ENCODE results near the gene GATAD2A. TPM values are rescaled to one million over a fixed set of nuclear protein-coding genes. Genes with fewer than 3 reads are reported as not detected.

GATAD2A gene
- total and polyA plus RNA-seq, 10 of the 15 experiments (the other 5 are each of a cell fraction or from before 2014, with no cell fraction given): 2.6 to 173 (median 32.0) TPM

DNA sequence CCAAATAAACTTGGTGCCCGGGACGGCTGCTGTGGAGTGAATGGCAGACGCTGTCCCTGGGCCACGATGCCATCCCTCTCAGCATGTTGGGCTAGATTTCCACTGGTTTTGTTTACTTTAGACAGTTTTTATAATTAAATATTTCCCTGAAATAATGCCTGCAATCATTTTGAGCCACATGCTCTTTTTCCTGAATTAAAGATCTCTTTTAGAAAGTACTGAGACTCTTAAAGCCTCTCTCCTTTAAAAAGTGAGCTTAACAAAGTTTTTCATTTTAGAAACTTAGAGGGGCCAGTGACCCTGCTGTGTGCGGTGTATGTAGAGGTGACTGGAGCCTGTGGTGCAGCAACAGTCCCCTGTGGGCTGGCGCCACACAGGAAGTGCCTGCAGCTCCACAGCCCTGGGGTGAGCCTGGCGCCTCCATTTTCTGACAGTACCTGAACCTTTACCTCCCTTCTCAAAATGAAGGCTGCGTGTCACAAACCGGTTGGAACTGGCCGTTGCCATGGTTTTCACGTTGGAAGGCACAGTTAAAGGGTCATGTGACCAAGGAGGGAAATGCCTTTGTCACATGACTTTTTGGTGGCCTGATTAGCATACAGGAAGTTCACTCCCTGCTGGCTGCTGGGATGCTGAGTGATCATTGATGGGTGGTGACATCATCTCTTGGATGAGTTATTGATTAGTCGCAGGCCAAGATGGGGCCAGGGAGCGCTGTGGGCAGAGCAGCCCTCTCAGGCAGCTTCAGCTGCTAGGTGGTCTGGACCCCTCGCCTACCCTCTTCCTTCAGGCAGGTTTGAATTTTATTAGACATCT is 83.6 kb downstream of the GATAD2A start (continued):
- TF ChIP-seq, protein P1, sequence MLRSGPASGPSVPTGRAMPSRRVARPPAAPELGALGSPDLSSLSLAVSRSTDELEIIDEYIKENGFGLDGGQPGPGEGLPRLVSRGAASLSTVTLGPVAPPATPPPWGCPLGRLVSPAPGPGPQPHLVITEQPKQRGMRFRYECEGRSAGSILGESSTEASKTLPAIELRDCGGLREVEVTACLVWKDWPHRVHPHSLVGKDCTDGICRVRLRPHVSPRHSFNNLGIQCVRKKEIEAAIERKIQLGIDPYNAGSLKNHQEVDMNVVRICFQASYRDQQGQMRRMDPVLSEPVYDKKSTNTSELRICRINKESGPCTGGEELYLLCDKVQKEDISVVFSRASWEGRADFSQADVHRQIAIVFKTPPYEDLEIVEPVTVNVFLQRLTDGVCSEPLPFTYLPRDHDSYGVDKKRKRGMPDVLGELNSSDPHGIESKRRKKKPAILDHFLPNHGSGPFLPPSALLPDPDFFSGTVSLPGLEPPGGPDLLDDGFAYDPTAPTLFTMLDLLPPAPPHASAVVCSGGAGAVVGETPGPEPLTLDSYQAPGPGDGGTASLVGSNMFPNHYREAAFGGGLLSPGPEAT (IDR thresholded peaks at IDR 0.05; ENCODE audit: low read depth): peak; percentile 88
- TF ChIP-seq, protein P2, sequence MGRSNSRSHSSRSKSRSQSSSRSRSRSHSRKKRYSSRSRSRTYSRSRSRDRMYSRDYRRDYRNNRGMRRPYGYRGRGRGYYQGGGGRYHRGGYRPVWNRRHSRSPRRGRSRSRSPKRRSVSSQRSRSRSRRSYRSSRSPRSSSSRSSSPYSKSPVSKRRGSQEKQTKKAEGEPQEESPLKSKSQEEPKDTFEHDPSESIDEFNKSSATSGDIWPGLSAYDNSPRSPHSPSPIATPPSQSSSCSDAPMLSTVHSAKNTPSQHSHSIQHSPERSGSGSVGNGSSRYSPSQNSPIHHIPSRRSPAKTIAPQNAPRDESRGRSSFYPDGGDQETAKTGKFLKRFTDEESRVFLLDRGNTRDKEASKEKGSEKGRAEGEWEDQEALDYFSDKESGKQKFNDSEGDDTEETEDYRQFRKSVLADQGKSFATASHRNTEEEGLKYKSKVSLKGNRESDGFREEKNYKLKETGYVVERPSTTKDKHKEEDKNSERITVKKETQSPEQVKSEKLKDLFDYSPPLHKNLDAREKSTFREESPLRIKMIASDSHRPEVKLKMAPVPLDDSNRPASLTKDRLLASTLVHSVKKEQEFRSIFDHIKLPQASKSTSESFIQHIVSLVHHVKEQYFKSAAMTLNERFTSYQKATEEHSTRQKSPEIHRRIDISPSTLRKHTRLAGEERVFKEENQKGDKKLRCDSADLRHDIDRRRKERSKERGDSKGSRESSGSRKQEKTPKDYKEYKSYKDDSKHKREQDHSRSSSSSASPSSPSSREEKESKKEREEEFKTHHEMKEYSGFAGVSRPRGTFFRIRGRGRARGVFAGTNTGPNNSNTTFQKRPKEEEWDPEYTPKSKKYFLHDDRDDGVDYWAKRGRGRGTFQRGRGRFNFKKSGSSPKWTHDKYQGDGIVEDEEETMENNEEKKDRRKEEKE (IDR thresholded peaks at IDR 0.05): no peak
- TF ChIP-seq HDGF (IDR thresholded peaks at IDR 0.05) (no peak), HDAC2 (IDR thresholded peaks at IDR 0.05) (no peak), BMI1 (IDR thresholded peaks at IDR 0.05; ENCODE audit: borderline replicate concordance) (peak; percentile 91), MEF2B (IDR thresholded peaks at IDR 0.05; ENCODE audit: partially characterized antibody, poor library complexity, severe bottlenecking) (peak; percentile 76), TARDBP (IDR thresholded peaks at IDR 0.05; ENCODE audit: borderline replicate concordance) (peak; percentile 73; the same call in 1 of the 2 replicates), CREM (IDR thresholded peaks at IDR 0.05; ENCODE audit: low read depth) (peak; percentile 67), EZH2 (IDR thresholded peaks at IDR 0.05; ENCODE audit: borderline replicate concordance, control insufficient read depth, low read depth, low read length) (no peak), RELA (IDR thresholded peaks at IDR 0.05; ENCODE audit: borderline replicate concordance, partially characterized antibody) (peak; percentile 66), IKZF1 (conservative IDR thresholded peaks at IDR 0.05) (peak; percentile 43), ESRRA (IDR thresholded peaks at IDR 0.05; ENCODE audit: low read length) (no peak), JUND (IDR thresholded peaks at IDR 0.05; ENCODE audit: low read depth, low read length) (0 out of 2 replicates have a peak, but pooled peaks have one; percentile 48), YY1 (IDR thresholded peaks at IDR 0.05; ENCODE audit: low read depth, low read length) (peak; percentile 100)
- TF ChIP-seq, protein P3, sequence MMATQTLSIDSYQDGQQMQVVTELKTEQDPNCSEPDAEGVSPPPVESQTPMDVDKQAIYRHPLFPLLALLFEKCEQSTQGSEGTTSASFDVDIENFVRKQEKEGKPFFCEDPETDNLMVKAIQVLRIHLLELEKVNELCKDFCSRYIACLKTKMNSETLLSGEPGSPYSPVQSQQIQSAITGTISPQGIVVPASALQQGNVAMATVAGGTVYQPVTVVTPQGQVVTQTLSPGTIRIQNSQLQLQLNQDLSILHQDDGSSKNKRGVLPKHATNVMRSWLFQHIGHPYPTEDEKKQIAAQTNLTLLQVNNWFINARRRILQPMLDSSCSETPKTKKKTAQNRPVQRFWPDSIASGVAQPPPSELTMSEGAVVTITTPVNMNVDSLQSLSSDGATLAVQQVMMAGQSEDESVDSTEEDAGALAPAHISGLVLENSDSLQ (IDR thresholded peaks at IDR 0.05): peak; percentile 77; the same call in 1 of the 2 replicates
- TF ChIP-seq, protein P4, sequence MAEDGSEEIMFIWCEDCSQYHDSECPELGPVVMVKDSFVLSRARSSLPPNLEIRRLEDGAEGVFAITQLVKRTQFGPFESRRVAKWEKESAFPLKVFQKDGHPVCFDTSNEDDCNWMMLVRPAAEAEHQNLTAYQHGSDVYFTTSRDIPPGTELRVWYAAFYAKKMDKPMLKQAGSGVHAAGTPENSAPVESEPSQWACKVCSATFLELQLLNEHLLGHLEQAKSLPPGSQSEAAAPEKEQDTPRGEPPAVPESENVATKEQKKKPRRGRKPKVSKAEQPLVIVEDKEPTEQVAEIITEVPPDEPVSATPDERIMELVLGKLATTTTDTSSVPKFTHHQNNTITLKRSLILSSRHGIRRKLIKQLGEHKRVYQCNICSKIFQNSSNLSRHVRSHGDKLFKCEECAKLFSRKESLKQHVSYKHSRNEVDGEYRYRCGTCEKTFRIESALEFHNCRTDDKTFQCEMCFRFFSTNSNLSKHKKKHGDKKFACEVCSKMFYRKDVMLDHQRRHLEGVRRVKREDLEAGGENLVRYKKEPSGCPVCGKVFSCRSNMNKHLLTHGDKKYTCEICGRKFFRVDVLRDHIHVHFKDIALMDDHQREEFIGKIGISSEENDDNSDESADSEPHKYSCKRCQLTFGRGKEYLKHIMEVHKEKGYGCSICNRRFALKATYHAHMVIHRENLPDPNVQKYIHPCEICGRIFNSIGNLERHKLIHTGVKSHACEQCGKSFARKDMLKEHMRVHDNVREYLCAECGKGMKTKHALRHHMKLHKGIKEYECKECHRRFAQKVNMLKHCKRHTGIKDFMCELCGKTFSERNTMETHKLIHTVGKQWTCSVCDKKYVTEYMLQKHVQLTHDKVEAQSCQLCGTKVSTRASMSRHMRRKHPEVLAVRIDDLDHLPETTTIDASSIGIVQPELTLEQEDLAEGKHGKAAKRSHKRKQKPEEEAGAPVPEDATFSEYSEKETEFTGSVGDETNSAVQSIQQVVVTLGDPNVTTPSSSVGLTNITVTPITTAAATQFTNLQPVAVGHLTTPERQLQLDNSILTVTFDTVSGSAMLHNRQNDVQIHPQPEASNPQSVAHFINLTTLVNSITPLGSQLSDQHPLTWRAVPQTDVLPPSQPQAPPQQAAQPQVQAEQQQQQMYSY (CRISPR knock-in tag; IDR thresholded peaks at IDR 0.05): 0 out of 2 replicates have a peak, but pooled peaks have one; percentile 72
- TF ChIP-seq, protein P5, sequence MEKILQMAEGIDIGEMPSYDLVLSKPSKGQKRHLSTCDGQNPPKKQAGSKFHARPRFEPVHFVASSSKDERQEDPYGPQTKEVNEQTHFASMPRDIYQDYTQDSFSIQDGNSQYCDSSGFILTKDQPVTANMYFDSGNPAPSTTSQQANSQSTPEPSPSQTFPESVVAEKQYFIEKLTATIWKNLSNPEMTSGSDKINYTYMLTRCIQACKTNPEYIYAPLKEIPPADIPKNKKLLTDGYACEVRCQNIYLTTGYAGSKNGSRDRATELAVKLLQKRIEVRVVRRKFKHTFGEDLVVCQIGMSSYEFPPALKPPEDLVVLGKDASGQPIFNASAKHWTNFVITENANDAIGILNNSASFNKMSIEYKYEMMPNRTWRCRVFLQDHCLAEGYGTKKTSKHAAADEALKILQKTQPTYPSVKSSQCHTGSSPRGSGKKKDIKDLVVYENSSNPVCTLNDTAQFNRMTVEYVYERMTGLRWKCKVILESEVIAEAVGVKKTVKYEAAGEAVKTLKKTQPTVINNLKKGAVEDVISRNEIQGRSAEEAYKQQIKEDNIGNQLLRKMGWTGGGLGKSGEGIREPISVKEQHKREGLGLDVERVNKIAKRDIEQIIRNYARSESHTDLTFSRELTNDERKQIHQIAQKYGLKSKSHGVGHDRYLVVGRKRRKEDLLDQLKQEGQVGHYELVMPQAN (conservative IDR thresholded peaks at IDR 0.05): no peak

Measured in GM12878 (cell line).